Activated CD4-positive, alpha-beta T cell treated with anti-CD3 and anti-CD28 coated beads, Interleukin-2, amount 10 ng/mL, durations not matched to agents 7 days and 5 days (primary cell): ENCODE data around the gene USP17L17. TPM values are rescaled to one million over a fixed set of nuclear protein-coding genes. Genes with fewer than 3 reads are reported as not detected.
A peak's percentile ranks its signal among the peaks of the same experiment; 100 is the strongest.
"Not testable (repeated sequence)": the region's sequence is repeated elsewhere in the genome, so short reads cannot be mapped to it uniquely, and the experiment has no call there.

Source experiments
- CTCF ChIA-PET: fragments of 350-600 bp; sonication (Branson Sonifier 250); formaldehyde crosslinking; loops from one replicate; lab custom pipeline; 2021; ENCODE audit warnings: antibody characterized with exemption; lab: Charles Lee
- POLR2A ChIA-PET: fragments of 350-600 bp; sonication (Branson Sonifier 250); formaldehyde crosslinking; loops from one replicate; lab custom pipeline; 2021; ENCODE audit warnings: antibody characterized with exemption; lab: Charles Lee
- DNase-seq: peaks from one replicate; pipeline ENCODE4 v3.0.0-alpha.2; 2020
- H3K27ac Mint-ChIP-seq: one replicate; pipeline ENCODE4 v1.8.0; 2021; ENCODE audit warnings: mild to moderate bottlenecking, moderate library complexity, mixed read lengths
- H3K27me3 Mint-ChIP-seq: one replicate; pipeline ENCODE4 v1.8.0; 2021; ENCODE audit warnings: mixed read lengths
- H3K36me3 Mint-ChIP-seq: one replicate; pipeline ENCODE4 v1.8.0; 2021; ENCODE audit warnings: low read depth, mixed read lengths
- H3K4me1 Mint-ChIP-seq: one replicate; pipeline ENCODE4 v1.8.0; 2021; ENCODE audit warnings: mixed read lengths
- H3K4me3 Mint-ChIP-seq: one replicate; pipeline ENCODE4 v1.8.0; 2021; ENCODE audit warnings: mild to moderate bottlenecking, moderate library complexity, mixed read lengths
- H3K9me3 Mint-ChIP-seq: one replicate; pipeline ENCODE4 v1.8.0; 2021; ENCODE audit warnings: mixed read lengths
- total RNA-seq, 2 experiments: library from RNA; stranded (reverse); gene quantifications; one replicate each; pipeline ENCODE4 v1.2.3, GENCODE V29; 2021

Gene USP17L17
- total RNA-seq = not detected

- H3K27me3 Mint-ChIP-seq, DNase-seq, H3K4me1 Mint-ChIP-seq, H3K27ac Mint-ChIP-seq, H3K4me3 Mint-ChIP-seq, POLR2A ChIA-PET, H3K36me3 Mint-ChIP-seq, H3K9me3 Mint-ChIP-seq, CTCF ChIA-PET: not testable (repeated sequence)
Observed at GRCh38 chr4:9243579-9243978, at the start of gene USP17L17. Gene USP17L17 (plus strand): TSS chr4:9243879. CDS start chr4:9243879, 0 bp downstream.

- H3K4me3 Mint-ChIP-seq, H3K27ac Mint-ChIP-seq, POLR2A ChIA-PET, H3K4me1 Mint-ChIP-seq, H3K27me3 Mint-ChIP-seq, H3K9me3 Mint-ChIP-seq, H3K36me3 Mint-ChIP-seq, DNase-seq, CTCF ChIA-PET: not testable (repeated sequence)
Observed at GRCh38 chr4:9210357-9210756, 33.3 kb upstream of the USP17L17 start, which contains the start of gene USP17L10. Gene USP17L10 (plus strand): TSS chr4:9210657. CDS start chr4:9210657, 0 bp downstream.

DNA sequence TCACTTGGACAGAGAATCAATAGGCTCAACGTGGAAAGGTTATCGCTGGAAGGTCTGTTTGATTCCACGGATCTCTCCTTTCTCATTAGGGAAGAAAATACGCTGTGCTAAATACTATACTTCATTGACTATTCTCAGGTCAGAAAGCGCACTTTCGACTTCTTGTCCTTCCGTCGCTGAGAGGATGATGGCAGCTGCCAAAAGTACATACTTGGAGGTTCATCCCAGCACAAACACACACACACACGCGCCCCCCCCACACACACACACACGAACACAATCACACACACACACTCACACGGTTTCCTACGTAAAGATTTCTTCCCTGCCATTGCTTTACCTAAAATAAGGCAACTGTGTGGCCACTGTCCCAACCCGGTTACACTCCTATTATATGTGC, 29.0 kb upstream of the USP17L17 start:
- H3K9me3 Mint-ChIP-seq, H3K27ac Mint-ChIP-seq, CTCF ChIA-PET, H3K27me3 Mint-ChIP-seq, POLR2A ChIA-PET, H3K36me3 Mint-ChIP-seq, H3K4me3 Mint-ChIP-seq, H3K4me1 Mint-ChIP-seq: not testable (repeated sequence)
- DNase-seq = peak; percentile 5

GRCh38 chr4:9215105-9215504, 28.6 kb upstream of the USP17L17 start, which contains the start of gene USP17L11:
Gene USP17L11 (plus strand): TSS chr4:9215405. CDS start chr4:9215405, 0 bp downstream.
- POLR2A ChIA-PET, H3K4me1 Mint-ChIP-seq, H3K27me3 Mint-ChIP-seq, H3K27ac Mint-ChIP-seq, CTCF ChIA-PET, H3K9me3 Mint-ChIP-seq, H3K36me3 Mint-ChIP-seq, H3K4me3 Mint-ChIP-seq, DNase-seq: not testable (repeated sequence)

DNA sequence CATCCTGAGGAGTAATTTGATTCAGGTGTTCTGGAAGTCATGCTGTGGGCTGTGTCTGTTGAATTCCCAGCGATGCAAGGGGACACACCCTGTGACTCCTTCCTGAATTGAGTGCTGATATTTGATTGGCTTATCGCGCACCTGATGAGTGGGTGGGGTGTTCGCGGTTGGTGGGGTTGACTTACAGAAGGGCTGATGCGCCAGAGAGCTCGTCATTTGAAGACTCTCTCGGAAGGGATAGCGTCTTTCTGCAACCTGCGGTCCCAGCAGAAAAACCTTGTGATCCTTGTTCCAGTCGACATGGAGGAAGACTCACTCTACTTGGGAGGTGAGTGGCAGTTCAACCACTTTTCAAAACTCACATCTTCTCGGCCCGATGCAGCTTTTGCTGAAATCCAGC, 23.8 kb upstream of the USP17L17 start, which contains the start of gene USP17L12:
TSS of gene USP17L12 (plus strand) at position 301 of the 400 bp plus-strand sequence. CDS start at position 301, 0 bp downstream.
- H3K4me1 Mint-ChIP-seq, DNase-seq, H3K9me3 Mint-ChIP-seq, POLR2A ChIA-PET, H3K36me3 Mint-ChIP-seq, CTCF ChIA-PET, H3K27ac Mint-ChIP-seq, H3K27me3 Mint-ChIP-seq, H3K4me3 Mint-ChIP-seq: not testable (repeated sequence)

DNA sequence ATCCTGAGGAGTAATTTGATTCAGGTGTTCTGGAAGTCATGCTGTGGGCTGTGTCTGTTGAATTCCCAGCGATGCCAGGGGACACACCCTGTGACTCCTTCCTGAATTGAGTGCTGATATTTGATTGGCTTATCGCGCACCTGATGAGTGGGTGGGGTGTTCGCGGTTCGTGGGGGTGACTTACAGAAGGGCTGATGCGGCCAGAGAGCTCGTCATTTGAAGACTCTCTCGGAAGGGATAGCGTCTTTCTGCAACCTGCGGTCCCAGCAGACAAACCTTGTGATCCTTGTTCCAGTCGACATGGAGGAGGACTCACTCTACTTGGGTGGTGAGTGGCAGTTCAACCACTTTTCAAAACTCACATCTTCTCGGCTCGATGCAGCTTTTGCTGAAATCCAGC, 19.1 kb upstream of the USP17L17 start, which contains the start of gene USP17L13:
TSS of gene USP17L13 (plus strand) at position 301 of the 400 bp plus-strand sequence. CDS start at position 301, 0 bp downstream.
- DNase-seq, CTCF ChIA-PET, H3K36me3 Mint-ChIP-seq, H3K27me3 Mint-ChIP-seq, POLR2A ChIA-PET, H3K4me1 Mint-ChIP-seq, H3K9me3 Mint-ChIP-seq, H3K4me3 Mint-ChIP-seq, H3K27ac Mint-ChIP-seq: not testable (repeated sequence)

DNA sequence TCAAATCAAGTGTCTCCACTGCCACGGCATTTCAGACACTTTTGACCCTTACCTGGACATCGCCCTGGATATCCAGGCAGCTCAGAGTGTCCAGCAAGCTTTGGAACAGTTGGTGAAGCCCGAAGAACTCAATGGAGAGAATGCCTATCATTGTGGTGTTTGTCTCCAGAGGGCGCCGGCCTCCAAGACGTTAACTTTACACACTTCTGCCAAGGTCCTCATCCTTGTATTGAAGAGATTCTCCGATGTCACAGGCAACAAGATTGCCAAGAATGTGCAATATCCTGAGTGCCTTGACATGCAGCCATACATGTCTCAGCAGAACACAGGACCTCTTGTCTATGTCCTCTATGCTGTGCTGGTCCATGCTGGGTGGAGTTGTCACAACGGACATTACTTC, 13.4 kb upstream of the USP17L17 start:
- H3K27me3 Mint-ChIP-seq, POLR2A ChIA-PET, H3K4me1 Mint-ChIP-seq, CTCF ChIA-PET, H3K27ac Mint-ChIP-seq, H3K4me3 Mint-ChIP-seq, H3K9me3 Mint-ChIP-seq, H3K36me3 Mint-ChIP-seq: not testable (repeated sequence)
- DNase-seq = peak; percentile 4

DNA sequence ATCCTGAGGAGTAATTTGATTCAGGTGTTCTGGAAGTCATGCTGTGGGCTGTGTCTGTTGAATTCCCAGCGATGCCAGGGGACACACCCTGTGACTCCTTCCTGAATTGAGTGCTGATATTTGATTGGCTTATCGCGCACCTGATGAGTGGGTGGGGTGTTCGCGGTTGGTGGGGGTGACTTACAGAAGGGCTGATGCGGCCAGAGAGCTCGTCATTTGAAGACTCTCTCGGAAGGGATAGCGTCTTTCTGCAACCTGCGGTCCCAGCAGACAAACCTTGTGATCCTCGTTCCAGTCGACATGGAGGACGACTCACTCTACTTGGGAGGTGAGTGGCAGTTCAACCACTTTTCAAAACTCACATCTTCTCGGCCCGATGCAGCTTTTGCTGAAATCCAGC, 9.6 kb upstream of the USP17L17 start, which contains the start of gene USP17L15:
TSS of gene USP17L15 (plus strand) at position 301 of the 400 bp plus-strand sequence. CDS start at position 301, 0 bp downstream.
- POLR2A ChIA-PET, H3K4me3 Mint-ChIP-seq, DNase-seq, H3K36me3 Mint-ChIP-seq, H3K27ac Mint-ChIP-seq, H3K27me3 Mint-ChIP-seq, CTCF ChIA-PET, H3K9me3 Mint-ChIP-seq, H3K4me1 Mint-ChIP-seq: not testable (repeated sequence)

- POLR2A ChIA-PET, H3K4me1 Mint-ChIP-seq, CTCF ChIA-PET, H3K4me3 Mint-ChIP-seq, H3K9me3 Mint-ChIP-seq, H3K27ac Mint-ChIP-seq, H3K27me3 Mint-ChIP-seq, H3K36me3 Mint-ChIP-seq: not testable (repeated sequence)
- peak; percentile 3 for DNase-seq
Observed at GRCh38 chr4:9238461-9238860, 5.2 kb upstream of the USP17L17 start.

- peak; percentile 5 for DNase-seq
- H3K9me3 Mint-ChIP-seq, H3K4me1 Mint-ChIP-seq, H3K27me3 Mint-ChIP-seq, H3K4me3 Mint-ChIP-seq, POLR2A ChIA-PET, H3K27ac Mint-ChIP-seq, H3K36me3 Mint-ChIP-seq, CTCF ChIA-PET: not testable (repeated sequence)
Observed at GRCh38 chr4:9247953-9248680, 4.4 kb downstream of the USP17L17 start, which contains the start of gene USP17L18. Gene USP17L18 (plus strand): TSS chr4:9248630. CDS start chr4:9248630, 0 bp downstream.

GRCh38 chr4:9253078-9253477, 9.4 kb downstream of the USP17L17 start, which contains the start of gene USP17L19:
Gene USP17L19 (plus strand): TSS chr4:9253378. CDS start chr4:9253378, 0 bp downstream.
- CTCF ChIA-PET, POLR2A ChIA-PET, H3K27ac Mint-ChIP-seq, H3K27me3 Mint-ChIP-seq, H3K9me3 Mint-ChIP-seq, H3K36me3 Mint-ChIP-seq, H3K4me3 Mint-ChIP-seq, DNase-seq, H3K4me1 Mint-ChIP-seq: not testable (repeated sequence)

DNA sequence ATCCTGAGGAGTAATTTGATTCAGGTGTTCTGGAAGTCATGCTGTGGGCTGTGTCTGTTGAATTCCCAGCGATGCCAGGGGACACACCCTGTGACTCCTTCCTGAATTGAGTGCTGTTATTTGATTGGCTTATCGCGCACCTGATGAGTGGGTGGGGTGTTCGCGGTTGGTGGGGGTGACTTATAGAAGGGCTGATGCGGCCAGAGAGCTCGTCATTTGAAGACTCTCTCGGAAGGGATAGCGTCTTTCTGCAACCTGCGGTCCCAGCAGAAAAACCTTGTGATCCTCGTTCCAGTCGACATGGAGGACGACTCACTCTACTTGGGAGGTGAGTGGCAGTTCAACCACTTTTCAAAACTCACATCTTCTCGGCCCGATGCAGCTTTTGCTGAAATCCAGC, 14.1 kb downstream of the USP17L17 start, which contains the start of gene USP17L20:
TSS of gene USP17L20 (plus strand) at position 301 of the 400 bp plus-strand sequence. CDS start at position 301, 0 bp downstream.
- H3K9me3 Mint-ChIP-seq, POLR2A ChIA-PET, H3K27me3 Mint-ChIP-seq, H3K4me1 Mint-ChIP-seq, H3K4me3 Mint-ChIP-seq, CTCF ChIA-PET, DNase-seq, H3K27ac Mint-ChIP-seq, H3K36me3 Mint-ChIP-seq: not testable (repeated sequence)

DNA sequence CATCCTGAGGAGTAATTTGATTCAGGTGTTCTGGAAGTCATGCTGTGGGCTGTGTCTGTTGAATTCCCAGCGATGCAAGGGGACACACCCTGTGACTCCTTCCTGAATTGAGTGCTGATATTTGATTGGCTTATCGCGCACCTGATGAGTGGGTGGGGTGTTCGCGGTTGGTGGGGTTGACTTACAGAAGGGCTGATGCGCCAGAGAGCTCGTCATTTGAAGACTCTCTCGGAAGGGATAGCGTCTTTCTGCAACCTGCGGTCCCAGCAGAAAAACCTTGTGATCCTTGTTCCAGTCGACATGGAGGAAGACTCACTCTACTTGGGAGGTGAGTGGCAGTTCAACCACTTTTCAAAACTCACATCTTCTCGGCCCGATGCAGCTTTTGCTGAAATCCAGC, 18.9 kb downstream of the USP17L17 start, which contains the start of gene USP17L21:
TSS of gene USP17L21 (plus strand) at position 301 of the 400 bp plus-strand sequence. CDS start at position 301, 0 bp downstream.
- DNase-seq, H3K4me1 Mint-ChIP-seq, H3K27ac Mint-ChIP-seq, H3K9me3 Mint-ChIP-seq, POLR2A ChIA-PET, H3K4me3 Mint-ChIP-seq, H3K27me3 Mint-ChIP-seq, CTCF ChIA-PET, H3K36me3 Mint-ChIP-seq: not testable (repeated sequence)
